NB4 (cell line): ENCODE measurements around the gene PLXNC1.

Source experiments
- POLR2A ChIP-seq: IDR thresholded peaks from 2 replicates; pipeline ENCODE4 v1.6.1; 2011; ENCODE audit warnings: mild to moderate bottlenecking; ENCODE audit not compliant: insufficient read length; ENCODE audit errors: extremely low read depth
- TF ChIP-seq, protein P1 (sequence below): IDR thresholded peaks from one replicate; pipeline ENCODE4 v1.5.1; 2012; ENCODE audit warnings: low read depth, low read length
- TF ChIP-seq, protein P2 (sequence below): IDR thresholded peaks from 2 replicates; pipeline ENCODE4 v1.6.1; 2011; ENCODE audit warnings: low read depth, low read length

- TF ChIP-seq, protein P1, sequence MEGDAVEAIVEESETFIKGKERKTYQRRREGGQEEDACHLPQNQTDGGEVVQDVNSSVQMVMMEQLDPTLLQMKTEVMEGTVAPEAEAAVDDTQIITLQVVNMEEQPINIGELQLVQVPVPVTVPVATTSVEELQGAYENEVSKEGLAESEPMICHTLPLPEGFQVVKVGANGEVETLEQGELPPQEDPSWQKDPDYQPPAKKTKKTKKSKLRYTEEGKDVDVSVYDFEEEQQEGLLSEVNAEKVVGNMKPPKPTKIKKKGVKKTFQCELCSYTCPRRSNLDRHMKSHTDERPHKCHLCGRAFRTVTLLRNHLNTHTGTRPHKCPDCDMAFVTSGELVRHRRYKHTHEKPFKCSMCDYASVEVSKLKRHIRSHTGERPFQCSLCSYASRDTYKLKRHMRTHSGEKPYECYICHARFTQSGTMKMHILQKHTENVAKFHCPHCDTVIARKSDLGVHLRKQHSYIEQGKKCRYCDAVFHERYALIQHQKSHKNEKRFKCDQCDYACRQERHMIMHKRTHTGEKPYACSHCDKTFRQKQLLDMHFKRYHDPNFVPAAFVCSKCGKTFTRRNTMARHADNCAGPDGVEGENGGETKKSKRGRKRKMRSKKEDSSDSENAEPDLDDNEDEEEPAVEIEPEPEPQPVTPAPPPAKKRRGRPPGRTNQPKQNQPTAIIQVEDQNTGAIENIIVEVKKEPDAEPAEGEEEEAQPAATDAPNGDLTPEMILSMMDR: peak; percentile 69
- TF ChIP-seq, protein P2, sequence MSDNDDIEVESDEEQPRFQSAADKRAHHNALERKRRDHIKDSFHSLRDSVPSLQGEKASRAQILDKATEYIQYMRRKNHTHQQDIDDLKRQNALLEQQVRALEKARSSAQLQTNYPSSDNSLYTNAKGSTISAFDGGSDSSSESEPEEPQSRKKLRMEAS: no peak
- TF ChIP-seq POLR2A: no peak
Observed at GRCh38 chr12:94133964-94134795, 14.2 kb upstream of the PLXNC1 start.
